BLaER1 (cell line): ENCODE results near the gene YKT6.

Experiments used
- H3K27ac ChIP-seq: shearing (Covaris generic); formaldehyde crosslinking; 2 replicates; pipeline ENCODE4 v1.8.1; 2022
- H3K27me3 ChIP-seq: shearing (Covaris generic); formaldehyde crosslinking; 2 replicates; pipeline ENCODE4 v1.8.1; 2022
- H3K36me3 ChIP-seq: shearing (Covaris generic); formaldehyde crosslinking; 2 replicates; pipeline ENCODE4 v1.8.1; 2022
- H3K4me1 ChIP-seq: shearing (Covaris generic); formaldehyde crosslinking; 2 replicates; pipeline ENCODE4 v1.8.1; 2022
- H3K4me2 ChIP-seq: shearing (Covaris generic); formaldehyde crosslinking; 2 replicates; pipeline ENCODE4 v1.8.1; 2022
- H3K4me3 ChIP-seq: shearing (Covaris generic); formaldehyde crosslinking; 2 replicates; pipeline ENCODE4 v1.8.1; 2022
- H3K9ac ChIP-seq: shearing (Covaris generic); formaldehyde crosslinking; 2 replicates; pipeline ENCODE4 v1.8.1; 2022
- H3K9me3 ChIP-seq: shearing (Covaris generic); formaldehyde crosslinking; 2 replicates; pipeline ENCODE4 v1.8.1; 2022
- H4K20me1 ChIP-seq: shearing (Covaris generic); formaldehyde crosslinking; 2 replicates; pipeline ENCODE4 v1.8.1; 2022
- Cebpa-rat ChIP-seq: shearing (Covaris generic); IDR thresholded peaks from 2 replicates; pipeline ENCODE4 v1.8.1; 2022

Gene YKT6

DNA sequence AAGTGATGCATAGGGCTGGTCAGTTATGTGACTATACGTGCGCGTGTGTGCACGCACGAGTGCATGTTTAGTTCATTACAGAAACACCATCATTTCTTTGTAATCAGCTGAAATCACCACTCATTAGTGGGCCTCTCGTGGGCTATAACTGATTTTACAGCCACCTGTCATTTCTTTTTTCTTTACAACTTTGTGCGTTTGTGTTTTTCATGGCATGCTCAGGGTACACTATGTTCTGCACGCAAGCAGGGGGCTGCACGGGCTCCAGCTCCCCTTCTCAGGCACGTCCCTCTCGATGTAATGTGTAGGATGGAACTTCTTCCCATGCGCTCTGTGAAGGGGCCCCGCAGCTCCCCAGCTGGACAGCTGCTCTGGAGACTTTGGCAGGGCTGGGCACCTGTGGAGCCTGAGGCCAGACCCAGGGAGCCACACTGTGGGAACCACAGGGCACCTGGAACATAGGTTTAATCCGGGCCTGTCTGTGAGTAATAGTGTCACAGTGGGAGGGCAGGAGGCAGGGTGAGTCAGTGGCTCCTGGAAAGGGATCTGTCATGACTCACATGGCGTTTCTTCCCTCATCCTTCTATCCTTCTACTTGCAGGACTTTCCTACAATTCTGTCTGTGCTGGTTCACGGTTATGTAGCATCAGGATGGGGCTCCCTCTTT is 16.4 kb upstream of the YKT6 start:
- Histone ChIP-seq H4K20me1 (no peaks in the 10 kb centered on the region), H3K4me1 (peaks cover 14% of the 10 kb centered on the region), H3K4me3 (no peak overlapping the region), H3K9me3 (peaks cover 13% of the 10 kb centered on the region), H3K4me2 (no peak overlapping the region), H3K9ac (0 out of 2 replicates have a peak overlapping the region, but pooled peaks have one; percentile 34), H3K27ac (no peak overlapping the region), H3K27me3 (no peaks in the 10 kb centered on the region), H3K36me3 (no peaks in the 10 kb centered on the region)
- no peak for TF ChIP-seq Cebpa-rat

DNA sequence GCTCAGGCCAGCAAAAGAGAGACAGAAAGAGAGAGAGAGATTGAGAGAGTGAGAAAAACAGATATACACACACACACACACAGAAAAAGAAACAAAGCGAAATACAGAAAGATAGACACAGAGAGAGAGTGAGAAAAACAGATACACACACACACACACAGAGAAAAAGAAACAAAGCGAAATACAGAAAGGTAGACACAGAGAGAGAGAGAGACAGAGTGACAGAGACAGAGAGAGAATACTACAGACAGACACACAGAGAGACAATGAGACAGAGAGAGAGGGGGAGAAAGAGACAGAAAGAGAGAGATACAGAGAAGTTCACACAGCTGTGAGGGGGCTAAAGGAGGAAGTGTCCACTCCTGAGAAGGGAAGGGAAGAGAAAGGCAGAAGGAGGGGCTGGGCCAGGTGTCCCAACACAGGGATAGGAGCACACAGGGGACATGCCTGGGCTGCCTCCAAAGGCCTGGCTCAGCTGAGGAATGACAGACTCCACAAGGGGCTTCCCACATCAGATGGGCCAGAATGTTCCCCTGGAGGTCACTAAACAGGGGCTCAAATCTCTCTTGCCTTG is 15.8 kb upstream of the YKT6 start:
- TF ChIP-seq Cebpa-rat, result no peak
- Histone ChIP-seq H3K4me2 (no peak overlapping the region; the same call in 1 of the 2 replicates), H3K9me3 (peaks cover 13% of the 10 kb centered on the region)

DNA sequence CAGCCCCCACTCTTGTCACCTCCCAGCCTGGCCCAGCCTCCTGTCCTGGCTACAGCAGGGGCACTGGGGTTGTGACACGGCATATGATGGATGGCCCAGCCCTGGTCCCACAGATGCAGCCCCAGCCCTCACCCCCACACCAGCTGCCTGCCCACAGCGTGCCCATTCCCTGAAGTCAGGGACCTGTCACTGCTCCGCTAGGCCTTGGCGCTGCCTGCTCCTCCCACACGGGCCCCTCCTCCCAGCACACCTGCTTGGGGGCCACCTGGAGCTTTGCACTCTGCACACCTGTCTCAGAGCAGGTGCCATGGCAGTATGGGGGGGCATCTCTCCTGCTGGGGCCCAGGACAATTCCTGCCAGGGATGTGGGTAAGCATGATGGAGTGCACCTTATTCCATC is 15.0 kb upstream of the YKT6 start:
- Histone ChIP-seq H3K4me1 (peaks cover 7% of the 10 kb centered on the region; the same call in 1 of the 2 replicates), H3K9ac (no peak overlapping the region), H3K4me2 (no peak overlapping the region), H4K20me1 (no peaks in the 10 kb centered on the region), H3K27ac (no peak overlapping the region), H3K27me3 (no peaks in the 10 kb centered on the region), H3K4me3 (no peak overlapping the region), H3K9me3 (peaks cover 13% of the 10 kb centered on the region), H3K36me3 (no peaks in the 10 kb centered on the region)
- TF ChIP-seq Cebpa-rat, result no peak

More for the DNA sequence above, 15.8 kb upstream of the YKT6 start:
- Histone ChIP-seq H4K20me1 (no peaks in the 10 kb centered on the region), H3K36me3 (no peaks in the 10 kb centered on the region), H3K4me1 (peaks cover 8% of the 10 kb centered on the region), H3K27me3 (no peaks in the 10 kb centered on the region), H3K27ac (0 out of 2 replicates have a peak overlapping the region, but pooled peaks have one; percentile 38), H3K4me3 (no peak overlapping the region), H3K9ac (0 out of 2 replicates have a peak overlapping the region, but pooled peaks have one; percentile 34)

DNA sequence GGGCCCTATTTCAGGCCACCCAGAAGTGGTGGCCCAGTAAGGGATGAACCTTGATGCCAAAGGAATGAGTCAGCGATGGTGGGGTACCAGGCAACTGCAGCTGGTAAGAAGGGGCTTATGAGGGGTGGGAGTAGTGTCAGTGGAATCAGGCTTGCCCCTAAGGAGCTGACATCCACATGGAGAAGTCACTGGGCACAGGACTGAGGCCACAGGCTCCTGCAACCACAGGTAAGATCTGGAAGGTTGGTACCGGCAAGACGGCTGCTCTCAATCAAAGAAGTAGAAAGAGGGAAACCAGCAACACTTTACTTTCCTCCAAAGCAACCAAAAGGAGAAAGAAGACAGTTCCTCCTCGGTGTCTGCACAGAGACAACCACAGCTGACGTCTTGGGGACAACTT is 14.0 kb upstream of the YKT6 start:
- Histone ChIP-seq H4K20me1 (no peaks in the 10 kb centered on the region), H3K4me1 (peaks cover 7% of the 10 kb centered on the region; the same call in 1 of the 2 replicates), H3K9me3 (peaks cover 11% of the 10 kb centered on the region), H3K27me3 (no peaks in the 10 kb centered on the region), H3K4me2 (no peak overlapping the region), H3K4me3 (no peak overlapping the region), H3K9ac (no peak overlapping the region), H3K36me3 (no peaks in the 10 kb centered on the region), H3K27ac (no peak overlapping the region)
- no peak for TF ChIP-seq Cebpa-rat

DNA sequence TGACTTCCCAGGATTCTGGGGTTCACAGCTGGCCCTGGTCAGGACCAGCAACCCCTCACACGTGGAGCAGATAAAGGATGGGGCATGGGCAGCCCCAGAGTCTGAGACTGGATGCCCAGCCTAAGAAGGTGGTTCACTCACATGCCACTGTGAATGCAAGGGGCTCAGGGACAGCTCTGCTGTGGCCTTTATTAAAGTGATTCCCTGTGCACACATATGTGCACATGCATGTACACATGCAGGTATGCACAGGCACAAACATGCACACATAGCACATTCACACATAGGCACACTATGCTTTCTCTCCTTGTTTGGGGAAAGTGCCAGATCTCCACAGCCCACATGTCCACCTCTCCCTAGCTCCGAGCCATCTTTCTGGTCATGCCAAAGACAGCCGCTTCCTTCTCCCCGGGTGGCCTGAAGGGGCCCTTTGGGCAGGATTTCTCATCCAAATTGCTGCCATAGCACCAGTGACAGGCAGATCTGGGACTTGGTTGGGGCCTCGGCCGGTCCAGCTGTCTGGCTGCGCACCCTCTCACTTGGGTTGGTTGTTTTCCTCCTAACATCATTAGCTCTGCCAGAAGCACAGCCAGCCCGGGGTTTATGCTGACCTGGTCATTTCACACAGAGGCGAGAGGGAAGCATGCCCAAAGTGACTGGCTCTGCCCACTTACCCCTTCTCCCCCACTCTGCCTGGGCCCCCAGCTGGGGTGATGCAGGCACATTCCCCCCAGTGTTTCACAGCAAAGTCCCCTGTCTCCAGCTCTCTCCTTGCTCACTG is 13.0 kb upstream of the YKT6 start:
- Histone ChIP-seq H3K9me3 (peaks cover 3% of the 10 kb centered on the region), H3K4me1 (peaks cover 7% of the 10 kb centered on the region; the same call in 1 of the 2 replicates), H3K27ac (no peak overlapping the region), H3K27me3 (no peaks in the 10 kb centered on the region), H3K36me3 (no peaks in the 10 kb centered on the region), H3K4me3 (no peak overlapping the region), H3K4me2 (no peak overlapping the region), H3K9ac (no peak overlapping the region), H4K20me1 (no peaks in the 10 kb centered on the region)
- no peak for TF ChIP-seq Cebpa-rat

DNA sequence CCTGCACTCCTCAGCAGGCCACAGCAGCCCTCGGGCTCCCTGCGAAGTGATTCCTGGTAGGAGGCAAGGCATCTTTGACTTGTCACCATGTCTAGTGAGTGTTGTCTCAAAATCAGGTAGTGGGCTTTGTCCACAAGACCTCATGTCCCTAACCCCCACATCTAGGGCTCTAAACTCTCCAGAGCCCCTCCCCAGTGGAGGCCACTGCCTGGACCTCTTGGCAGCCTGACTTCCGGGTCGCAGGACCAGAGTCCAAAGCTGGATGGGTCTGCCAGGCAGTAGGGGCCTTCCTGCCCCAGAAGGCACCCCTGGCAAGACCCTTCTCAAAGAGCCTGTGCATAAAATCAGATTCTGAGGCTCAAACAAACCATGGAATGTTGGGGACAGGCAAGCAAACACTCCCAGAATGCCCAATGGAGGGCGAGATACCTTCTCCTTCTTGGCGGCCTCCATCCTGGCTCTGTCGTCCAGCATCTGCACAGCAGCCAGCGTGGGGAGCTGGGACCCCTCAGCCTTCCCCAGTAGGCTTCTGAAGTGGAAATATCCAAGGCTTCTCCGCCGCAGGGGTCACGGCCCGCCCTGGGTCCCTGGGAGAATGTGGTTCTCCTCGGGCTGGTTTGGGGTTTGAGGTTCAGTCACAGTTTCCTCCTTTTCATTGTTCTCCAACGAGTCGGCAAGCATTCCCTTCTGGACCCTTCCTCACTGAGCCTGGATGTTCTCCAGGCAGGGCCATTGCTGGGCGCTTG is 12.1 kb upstream of the YKT6 start:
- H3K27me3 ChIP-seq, result no peaks in the 10 kb centered on the region
- no peak overlapping the region for H3K4me3 ChIP-seq
- no peaks in the 10 kb centered on the region for H4K20me1 ChIP-seq
- no peaks in the 10 kb centered on the region for H3K9me3 ChIP-seq
- H3K27ac ChIP-seq, result no peak overlapping the region
- peaks cover 7% of the 10 kb centered on the region; the same call in 1 of the 2 replicates for H3K4me1 ChIP-seq
- H3K9ac ChIP-seq, result no peak overlapping the region
- H3K36me3 ChIP-seq, result no peaks in the 10 kb centered on the region
- no peak for TF ChIP-seq Cebpa-rat
- H3K4me2 ChIP-seq, result no peak overlapping the region

DNA sequence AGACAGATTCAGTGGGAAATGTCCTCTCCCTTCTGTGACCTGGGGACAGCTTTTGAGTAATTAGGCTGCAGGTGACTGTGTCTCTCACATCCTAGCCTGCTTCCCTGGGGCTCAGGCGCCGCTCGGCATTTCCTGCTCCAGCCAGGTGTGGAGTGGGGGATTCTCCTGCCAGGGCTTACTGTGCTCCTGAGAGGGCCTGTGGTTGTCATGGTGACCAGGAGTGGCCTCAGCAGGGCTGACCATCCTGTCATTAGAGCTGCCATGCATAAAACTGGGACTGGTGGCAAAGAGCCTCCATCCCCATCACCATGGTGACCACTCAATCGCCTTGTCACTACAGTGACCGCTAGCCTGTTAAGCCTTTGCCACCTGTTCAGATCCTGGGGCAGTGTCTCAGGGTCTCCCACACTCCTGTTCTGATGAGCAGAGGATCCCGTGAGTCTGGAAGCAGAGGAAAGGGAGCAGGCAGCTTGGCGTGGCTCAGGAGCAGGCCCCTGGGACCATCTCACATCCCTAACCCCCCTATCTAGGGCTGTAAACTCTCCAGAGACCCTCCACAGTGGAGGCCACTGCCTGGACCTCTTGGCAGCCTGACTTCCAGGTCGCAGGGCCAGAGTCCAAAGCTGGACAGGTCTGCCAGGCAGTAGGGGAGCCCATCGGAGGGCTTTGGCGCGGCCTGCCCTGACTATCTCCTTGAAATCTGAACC is 11.3 kb upstream of the YKT6 start, which contains the start of gene GCK:
GCK (minus strand) TSS at position 154 of the 707 bp plus-strand sequence. CDS start 486 bp downstream, outside the sequence.
- peaks cover 7% of the 10 kb centered on the region; the same call in 1 of the 2 replicates for H3K4me1 ChIP-seq
- no peak within 1 kb of the TSS for H3K9ac ChIP-seq
- H3K27me3 ChIP-seq, result no peaks in the 10 kb centered on the region
- no peaks in the 10 kb centered on the region for H3K9me3 ChIP-seq
- H3K27ac ChIP-seq, result no peak within 1 kb of the TSS
- H3K4me3 ChIP-seq, result no peak within 1 kb of the TSS
- no peak within 1 kb of the TSS for H3K4me2 ChIP-seq
- no peaks in the 10 kb centered on the region for H4K20me1 ChIP-seq
- no peaks in the 10 kb centered on the region for H3K36me3 ChIP-seq
- TF ChIP-seq Cebpa-rat, result no peak

DNA sequence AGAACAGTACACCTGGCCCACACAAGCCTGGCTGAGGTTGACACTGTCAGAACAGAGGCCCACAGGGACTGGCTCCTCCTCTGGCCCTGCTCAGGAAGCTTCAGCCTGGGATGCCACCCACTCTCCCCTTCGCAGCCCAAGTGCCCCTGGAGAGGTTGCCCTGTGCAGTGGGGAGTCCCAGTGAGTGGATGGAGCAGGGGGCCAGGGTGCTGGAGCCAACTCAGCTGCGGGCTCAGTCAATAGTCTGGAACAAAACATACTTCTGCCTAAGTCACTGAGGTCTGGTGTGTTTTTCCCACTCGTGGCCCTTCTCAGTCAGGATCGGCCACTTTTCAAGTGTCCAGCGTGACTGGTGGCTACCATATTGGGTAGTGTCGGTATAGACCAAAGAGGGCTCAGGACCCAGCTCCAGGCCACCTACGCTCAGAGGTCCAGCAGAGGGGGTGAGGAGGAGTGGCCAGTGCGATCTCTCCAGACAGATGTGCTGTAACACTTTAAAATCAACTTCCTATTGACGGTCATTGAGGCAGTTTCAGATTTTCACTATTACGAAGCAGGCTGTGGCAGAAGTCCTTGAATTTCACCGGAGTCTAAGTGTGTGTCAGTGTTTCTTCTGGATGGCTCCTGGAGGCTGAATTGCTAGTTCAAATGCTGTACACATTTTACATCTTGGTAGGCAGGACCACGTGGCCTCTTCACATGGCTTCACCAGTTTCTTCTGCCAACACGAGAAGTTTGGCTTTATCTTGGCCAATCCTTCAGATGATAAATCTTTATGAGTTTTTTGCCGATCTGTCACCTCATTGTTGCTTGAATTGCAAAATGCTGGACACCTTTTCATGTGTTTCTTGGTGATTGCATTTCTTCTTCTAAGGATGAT is 10.5 kb upstream of the YKT6 start:
- no peak overlapping the region for H3K27ac ChIP-seq
- H3K9me3 ChIP-seq, result no peaks in the 10 kb centered on the region
- H3K4me2 ChIP-seq, result no peak overlapping the region
- H3K9ac ChIP-seq, result no peak overlapping the region
- H3K27me3 ChIP-seq, result no peaks in the 10 kb centered on the region
- no peaks in the 10 kb centered on the region for H3K36me3 ChIP-seq
- no peak overlapping the region for H3K4me3 ChIP-seq
- no peak for TF ChIP-seq Cebpa-rat
- no peaks in the 10 kb centered on the region for H4K20me1 ChIP-seq
- peaks cover 3% of the 10 kb centered on the region; the same call in 1 of the 2 replicates for H3K4me1 ChIP-seq
